ENCODE data around the gene SFTA2. TPM values are rescaled to one million over a fixed set of nuclear protein-coding genes. Genes with fewer than 3 reads are reported as not detected.

Gene SFTA2
- total and polyA plus RNA-seq, 11 donors = not detected

DNA sequence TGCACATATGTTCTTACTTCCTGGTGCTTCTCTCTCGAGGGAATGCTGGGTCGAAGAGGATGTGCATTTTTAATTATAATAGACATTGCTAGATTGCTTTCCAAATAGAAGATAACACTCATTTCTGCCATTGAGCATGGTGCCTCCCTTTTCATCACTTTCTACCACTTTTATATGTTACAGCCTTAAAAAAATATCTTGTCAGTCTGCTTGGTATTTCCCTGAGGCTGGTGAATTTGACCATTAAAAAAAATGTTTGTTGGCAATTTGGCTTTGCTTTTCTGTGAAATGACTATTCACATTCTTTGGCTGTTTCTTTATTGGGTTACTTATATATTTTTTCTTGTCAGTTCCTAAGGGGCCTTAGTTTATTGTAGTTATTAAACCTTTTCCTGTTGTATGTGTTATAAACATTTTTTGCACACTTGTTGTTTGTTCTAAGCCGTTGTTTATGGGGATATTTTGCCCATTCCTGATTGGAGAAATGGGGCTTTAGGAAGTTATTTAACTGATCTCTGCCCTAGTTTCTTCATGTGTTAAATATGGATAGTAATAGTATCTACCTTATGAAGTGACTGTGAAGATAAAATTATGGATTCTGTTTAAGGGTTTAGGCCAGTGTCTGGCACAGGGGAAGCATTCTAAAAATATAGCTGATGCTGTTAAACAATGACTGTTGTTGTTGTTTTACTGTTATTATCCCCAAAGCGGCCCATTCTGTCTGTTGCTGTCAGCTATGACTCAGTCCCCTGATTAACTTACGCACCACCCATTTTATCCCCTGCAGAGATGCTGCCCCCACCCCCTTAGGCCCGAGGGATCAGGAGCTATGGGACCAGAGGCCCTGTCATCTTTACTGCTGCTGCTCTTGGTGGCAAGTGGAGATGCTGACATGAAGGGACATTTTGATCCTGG lies 43.8 kb downstream of the SFTA2 start:
- H3K36me3 ChIP-seq = peaks cover 0 to 41% (median 10%) of the 10 kb centered on the region in 9 donors
- TF ChIP-seq, protein P1, sequence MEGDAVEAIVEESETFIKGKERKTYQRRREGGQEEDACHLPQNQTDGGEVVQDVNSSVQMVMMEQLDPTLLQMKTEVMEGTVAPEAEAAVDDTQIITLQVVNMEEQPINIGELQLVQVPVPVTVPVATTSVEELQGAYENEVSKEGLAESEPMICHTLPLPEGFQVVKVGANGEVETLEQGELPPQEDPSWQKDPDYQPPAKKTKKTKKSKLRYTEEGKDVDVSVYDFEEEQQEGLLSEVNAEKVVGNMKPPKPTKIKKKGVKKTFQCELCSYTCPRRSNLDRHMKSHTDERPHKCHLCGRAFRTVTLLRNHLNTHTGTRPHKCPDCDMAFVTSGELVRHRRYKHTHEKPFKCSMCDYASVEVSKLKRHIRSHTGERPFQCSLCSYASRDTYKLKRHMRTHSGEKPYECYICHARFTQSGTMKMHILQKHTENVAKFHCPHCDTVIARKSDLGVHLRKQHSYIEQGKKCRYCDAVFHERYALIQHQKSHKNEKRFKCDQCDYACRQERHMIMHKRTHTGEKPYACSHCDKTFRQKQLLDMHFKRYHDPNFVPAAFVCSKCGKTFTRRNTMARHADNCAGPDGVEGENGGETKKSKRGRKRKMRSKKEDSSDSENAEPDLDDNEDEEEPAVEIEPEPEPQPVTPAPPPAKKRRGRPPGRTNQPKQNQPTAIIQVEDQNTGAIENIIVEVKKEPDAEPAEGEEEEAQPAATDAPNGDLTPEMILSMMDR (IDR thresholded peaks at IDR 0.05) = no peak
- no peak for TF ChIP-seq POLR2A (IDR thresholded peaks at IDR 0.05)
- intact Hi-C loops (cut with DNase I) = loop anchor here in 2 of 10 donors (10.0 kb wide), 2 partner anchors 153 to 203 kb away; partner anchors contain the start of gene PPP1R18 (in 1 of the 2)
- DNase-seq = no peak
- no peak for ATAC-seq
- H3K27ac ChIP-seq = peak overlapping the region in 1 of 12 donors; percentile 10
- H3K9me3 ChIP-seq = no peaks in the 10 kb centered on the region
- WGBS, 4 donors = 63 to 73% (median 71%) methylated on average over 6 of the region's 6 CpGs
- H3K27me3 ChIP-seq = peaks cover 0 to 3% (median 0%) of the 10 kb centered on the region in 9 donors
- H3K4me1 ChIP-seq = peaks cover 6 to 40% (median 26%) of the 10 kb centered on the region in 12 donors
- no peak overlapping the region for H3K4me3 ChIP-seq

DNA sequence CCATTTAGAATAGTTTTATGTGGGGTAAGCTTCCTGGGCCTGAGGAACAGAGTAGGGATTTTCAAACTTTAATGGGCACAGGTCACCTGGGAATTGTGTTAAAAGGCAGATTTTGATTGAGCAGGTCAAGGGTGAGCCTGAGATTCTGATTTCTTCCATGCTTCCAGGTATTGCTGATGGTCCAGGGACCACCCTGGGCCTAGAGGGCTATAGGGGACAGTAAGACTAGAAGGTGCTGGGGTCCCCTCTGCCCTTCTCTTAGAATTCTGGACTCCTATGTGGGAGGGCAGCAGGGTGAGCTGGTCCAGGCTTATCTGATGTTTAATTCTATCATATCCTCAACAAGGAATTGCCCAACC lies 45.1 kb downstream of the SFTA2 start:
- intact Hi-C loops (cut with DNase I) = loop anchor here in 2 of 10 donors (10.0 kb wide), 2 partner anchors 152 to 202 kb away; partner anchors contain the start of gene PPP1R18 (in 1 of the 2)
- Histone ChIP-seq H3K9me3 (no peaks in the 10 kb centered on the region), H3K4me1 (peaks cover 9 to 53% (median 34%) of the 10 kb centered on the region in 12 donors), H3K27me3 (peaks cover 0 to 3% (median 0%) of the 10 kb centered on the region in 9 donors), H3K36me3 (peaks cover 0 to 28% (median 5%) of the 10 kb centered on the region in 9 donors), H3K27ac (peak overlapping the region in 1 of 12 donors; percentile 87), H3K4me3 (no peak overlapping the region)
- ATAC-seq (no peak), DNase-seq (no peak)
- no peak for TF ChIP-seq POLR2A (IDR thresholded peaks at IDR 0.05)
- TF ChIP-seq, protein P1 (IDR thresholded peaks at IDR 0.05) = no peak

DNA sequence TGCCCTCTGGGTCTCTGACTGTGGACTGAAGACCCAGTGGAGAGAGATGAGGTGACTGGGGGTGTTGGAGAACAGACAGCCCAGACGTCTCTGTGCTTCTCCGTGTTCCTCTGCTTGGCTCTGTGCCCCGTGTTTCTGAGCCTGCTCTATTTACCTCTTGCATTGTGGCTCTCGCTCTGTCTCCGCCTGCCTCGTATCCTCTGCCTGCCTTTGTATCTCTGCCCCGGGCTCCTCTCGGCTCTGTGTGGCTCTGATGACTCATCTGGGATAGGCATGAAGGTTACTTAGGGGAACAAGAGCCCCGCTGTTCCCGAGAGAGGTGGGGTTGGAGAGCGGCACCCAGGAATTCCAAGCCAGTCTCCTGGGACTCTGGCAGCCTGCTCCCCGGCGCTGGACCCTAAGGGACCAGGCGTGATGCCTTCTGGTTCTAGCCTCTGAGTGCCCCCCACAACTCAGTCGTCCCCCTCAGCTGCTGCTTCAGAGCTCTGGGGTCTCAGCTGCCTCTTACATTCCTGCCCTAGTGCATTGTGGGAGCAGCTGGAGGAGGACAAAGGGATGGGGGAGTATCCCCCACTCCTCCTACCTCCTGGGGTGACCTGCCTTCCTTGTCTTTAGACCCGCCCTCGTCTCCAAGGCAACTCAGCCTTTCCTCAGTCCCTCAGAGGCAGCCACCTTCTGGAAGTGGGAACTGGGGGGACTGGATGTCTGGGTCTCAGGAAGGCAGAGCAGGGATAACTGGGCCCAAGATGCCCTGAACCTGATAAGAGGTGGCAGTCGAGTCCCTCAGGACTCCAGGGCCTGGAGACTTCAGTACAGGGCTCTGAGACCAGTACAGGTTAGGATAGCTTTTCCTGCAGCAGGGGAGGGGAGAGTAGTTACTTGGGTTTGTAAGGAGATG lies 45.7 kb downstream of the SFTA2 start:
- intact Hi-C loops (cut with DNase I) = loop anchor here in 3 of 10 donors (2.0 to 10.0 kb wide), 3 partner anchors 29 to 201 kb away; partner anchors contain the start of genes PPP1R18 (in 1 of the 3) and VARS2 (in 1 of the 3)
- peak overlapping the region in 9 of 12 donors; percentile 58 to 93 (median 74) for H3K4me3 ChIP-seq
- peak; percentile 60 to 63 (median 62) for ATAC-seq
- H3K9me3 ChIP-seq = no peaks in the 10 kb centered on the region
- H3K36me3 ChIP-seq = peaks cover 0 to 25% (median 5%) of the 10 kb centered on the region in 9 donors
- H3K27ac ChIP-seq = peak overlapping the region in 10 of 12 donors; percentile 13 to 88 (median 82)
- H3K27me3 ChIP-seq = peaks cover 0 to 3% (median 0%) of the 10 kb centered on the region in 9 donors
- peak in 3 of 5 donors; percentile 52 to 69 (median 66) for DNase-seq
- peaks cover 9 to 54% (median 34%) of the 10 kb centered on the region in 12 donors for H3K4me1 ChIP-seq
- TF ChIP-seq, protein P1 (IDR thresholded peaks at IDR 0.05) = no peak
- TF ChIP-seq POLR2A (IDR thresholded peaks at IDR 0.05) = no peak
- 25 to 34% (median 26%) methylated on average over 18 of the region's 18 CpGs for WGBS, 4 donors
